D341Med (cell line): ENCODE measurements around the gene MLXIP.
A peak's percentile ranks its signal among the peaks of the same experiment; 100 is the strongest.
"Not testable (repeated sequence)": the region's sequence is repeated elsewhere in the genome, so short reads cannot be mapped to it uniquely, and the experiment has no call there.

Source experiments
- DNase-seq: peaks from one replicate; pipeline ENCODE4 v3.0.0; 2012; ENCODE audit warnings: low spot score

The MLXIP gene

GRCh38 chr12:122150127-122150681, 71.6 kb downstream of the MLXIP start:
- no peak for DNase-seq

- DNase-seq = no peak
Measured at GRCh38 chr12:122152754-122153153, 74.2 kb downstream of the MLXIP start.

- no peak for DNase-seq
Measured at GRCh38 chr12:122155705-122156104, 77.1 kb downstream of the MLXIP start.

- DNase-seq = no peak
Measured at GRCh38 chr12:122158700-122159285, 80.2 kb downstream of the MLXIP start.

GRCh38 chr12:122159882-122160281, 81.3 kb downstream of the MLXIP start:
- peak; percentile 38 for DNase-seq

- no peak for DNase-seq
Measured at GRCh38 chr12:122160761-122161160, 82.2 kb downstream of the MLXIP start.

GRCh38 chr12:122161682-122162081, 83.1 kb downstream of the MLXIP start:
- DNase-seq = no peak

- DNase-seq = no peak
Measured at GRCh38 chr12:122162976-122163375, 84.4 kb downstream of the MLXIP start.

- no peak for DNase-seq
Measured at GRCh38 chr12:122166422-122167349, 88.1 kb downstream of the MLXIP start.

- DNase-seq = no peak
Measured at GRCh38 chr12:122167356-122167925, 88.9 kb downstream of the MLXIP start.

GRCh38 chr12:122168492-122168891, 89.9 kb downstream of the MLXIP start:
- DNase-seq = no peak

- DNase-seq = no peak
Measured at GRCh38 chr12:122171399-122171798, 92.8 kb downstream of the MLXIP start.

- no peak for DNase-seq
Measured at GRCh38 chr12:122172262-122172939, 93.8 kb downstream of the MLXIP start.

- no peak for DNase-seq
Measured at GRCh38 chr12:122174155-122174845, 95.7 kb downstream of the MLXIP start, which contains the start of gene IL31. IL31 (minus strand) TSS chr12:122174221; CDS start chr12:122174172, 49 bp downstream.

GRCh38 chr12:122176473-122176872, 97.9 kb downstream of the MLXIP start:
- DNase-seq = not testable (repeated sequence)

- peak; percentile 86 for DNase-seq
Measured at GRCh38 chr12:122182887-122183587, 104.5 kb downstream of the MLXIP start, which contains the start of gene LRRC43. LRRC43 (plus strand) TSS chr12:122183123; CDS start chr12:122183145, 22 bp downstream.

- no peak for DNase-seq
Measured at GRCh38 chr12:122183588-122183940, 105.0 kb downstream of the MLXIP start.

GRCh38 chr12:122184517-122184916, 106.0 kb downstream of the MLXIP start:
- DNase-seq = no peak

- DNase-seq = no peak
Measured at GRCh38 chr12:122185079-122185478, 106.5 kb downstream of the MLXIP start.

- DNase-seq = no peak
Measured at GRCh38 chr12:122185494-122186082, 107.0 kb downstream of the MLXIP start.
